ENCODE measurements around the gene KAZN. TPM values are rescaled to one million over a fixed set of nuclear protein-coding genes. Genes with fewer than 3 reads are reported as not detected.

The KAZN gene
- polyA plus RNA-seq, 1 experiment, result 5.5 TPM

GRCh38 chr1:14617791-14618190, 19.3 kb downstream of the KAZN start:
- Histone ChIP-seq H3K27me3 (ENCODE audit: control insufficient read depth, insufficient read depth, low read length) (no peaks in the 10 kb centered on the region), H3K4me3 (ENCODE audit: low read depth, low read length) (no peak overlapping the region), H3K36me3 (ENCODE audit: control insufficient read depth, insufficient read depth, low read length) (no peaks in the 10 kb centered on the region)
- no peak for DNase-seq (ENCODE audit: low read depth)
- TF ChIP-seq CTCF (IDR thresholded peaks at IDR 0.05; ENCODE audit: insufficient read depth, low read depth, low read length), result no peak
- ChIA-PET POLR2A (no interaction called here), CTCF (no interaction called here)

- Histone ChIP-seq H3K27me3 (ENCODE audit: control insufficient read depth, insufficient read depth, low read length) (no peaks in the 10 kb centered on the region), H3K36me3 (ENCODE audit: control insufficient read depth, insufficient read depth, low read length) (no peaks in the 10 kb centered on the region), H3K4me3 (ENCODE audit: low read depth, low read length) (no peak overlapping the region)
- no peak for DNase-seq (ENCODE audit: low read depth)
- ChIA-PET CTCF (no interaction called here), POLR2A (no interaction called here)
- TF ChIP-seq CTCF (IDR thresholded peaks at IDR 0.05; ENCODE audit: insufficient read depth, low read depth, low read length), result no peak
Measured at GRCh38 chr1:14620941-14621340, 22.5 kb downstream of the KAZN start.

- no peak for DNase-seq (ENCODE audit: low read depth)
- ChIA-PET CTCF (no interaction called here), POLR2A (no interaction called here)
- Histone ChIP-seq H3K36me3 (ENCODE audit: control insufficient read depth, insufficient read depth, low read length) (no peaks in the 10 kb centered on the region), H3K27me3 (ENCODE audit: control insufficient read depth, insufficient read depth, low read length) (no peaks in the 10 kb centered on the region), H3K4me3 (ENCODE audit: low read depth, low read length) (no peak overlapping the region)
- no peak for TF ChIP-seq CTCF (IDR thresholded peaks at IDR 0.05; ENCODE audit: insufficient read depth, low read depth, low read length)
Measured at GRCh38 chr1:14623090-14623489, 24.6 kb downstream of the KAZN start.

- POLR2A ChIA-PET, result no interaction called here
- Histone ChIP-seq H3K4me3 (ENCODE audit: low read depth, low read length) (no peak overlapping the region), H3K27me3 (ENCODE audit: control insufficient read depth, insufficient read depth, low read length) (no peaks in the 10 kb centered on the region), H3K36me3 (ENCODE audit: control insufficient read depth, insufficient read depth, low read length) (no peaks in the 10 kb centered on the region)
- CTCF ChIA-PET, result interaction anchor here (0.6 kb wide), 1 partner anchor 20 kb away, joined by 4 read pairs; no protein-coding TSS in a partner anchor
- DNase-seq (ENCODE audit: low read depth), result no peak
- TF ChIP-seq CTCF (IDR thresholded peaks at IDR 0.05; ENCODE audit: insufficient read depth, low read depth, low read length), result no peak
Measured at GRCh38 chr1:14624941-14625340, 26.5 kb downstream of the KAZN start.

- no peaks in the 10 kb centered on the region for H3K27me3 ChIP-seq (ENCODE audit: control insufficient read depth, insufficient read depth, low read length)
- POLR2A ChIA-PET, result no interaction called here
- TF ChIP-seq CTCF (IDR thresholded peaks at IDR 0.05; ENCODE audit: insufficient read depth, low read depth, low read length), result no peak
- CTCF ChIA-PET, result no interaction called here
- no peaks in the 10 kb centered on the region for H3K36me3 ChIP-seq (ENCODE audit: control insufficient read depth, insufficient read depth, low read length)
- no peak overlapping the region for H3K4me3 ChIP-seq (ENCODE audit: low read depth, low read length)
- DNase-seq (ENCODE audit: low read depth), result no peak
Measured at GRCh38 chr1:14625572-14625971, 27.1 kb downstream of the KAZN start.

Measured in BJ (cell line).